ENCODE data around the gene PUM2. TPM values are rescaled to one million over a fixed set of nuclear protein-coding genes. Genes with fewer than 3 reads are reported as not detected.

PUM2 gene
- polyA plus RNA-seq, 1 of the 3 experiments (the other 2 are of a cell fraction) = 19.7 TPM

DNA sequence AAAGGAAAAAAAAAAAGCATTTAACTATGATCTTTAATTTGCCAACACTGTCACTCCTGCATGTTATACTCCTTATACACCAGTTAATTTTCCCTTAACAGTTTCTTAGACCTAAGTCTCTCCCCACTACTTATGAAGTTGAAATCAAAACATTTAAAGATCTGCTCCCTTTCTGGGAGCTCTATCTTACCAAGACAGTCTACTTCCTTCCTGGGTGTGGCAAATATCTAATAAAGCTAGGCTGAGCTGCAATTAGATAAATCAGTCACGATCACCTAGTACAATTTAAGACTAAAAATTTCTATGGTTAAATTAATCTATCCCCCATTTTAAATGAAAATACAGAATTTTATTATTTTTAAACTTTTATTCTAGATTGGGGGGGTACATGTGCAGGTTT lies 33.4 kb downstream of the PUM2 start:
- Histone ChIP-seq H3K9ac (no peak overlapping the region), H3K27ac (ENCODE audit: low read depth in 2 of 2, low read length in 1 of 2) (no peak overlapping the region), H3K79me2 (ENCODE audit: insufficient read depth) (peaks cover 78% of the 10 kb centered on the region), H3K4me1 (ENCODE audit: control insufficient read depth in 1 of 2, insufficient read depth in 2 of 2, low read depth in 1 of 2, low read length in 1 of 2) (peaks cover 0 to 6% of the 10 kb centered on the region in 2 experiments; a peak in 2 of 4 replicates), H2AFZ (ENCODE audit: low read depth) (no peak overlapping the region), H3K4me3 (ENCODE audit: low read depth in 2 of 2, low read length in 1 of 2) (no peak overlapping the region), H3K27me3 (ENCODE audit: insufficient read depth) (no peaks in the 10 kb centered on the region), H4K20me1 (ENCODE audit: insufficient read depth) (peaks cover 14% of the 10 kb centered on the region), H3K9me2 (no peaks in the 10 kb centered on the region), H3K4me2 (no peak overlapping the region), H3K36me3 (replicated peaks in 1 of 2; ENCODE audit: control insufficient read depth in 1 of 2, insufficient read depth in 2 of 2, low read length in 1 of 2) (peaks cover 58 to 78% of the 10 kb centered on the region in 2 experiments), H3K9me3 (no peaks in the 10 kb centered on the region), H3F3A (replicated peaks; ENCODE audit: insufficient read depth) (peaks cover 21% of the 10 kb centered on the region)
- TF ChIP-seq, protein P1, sequence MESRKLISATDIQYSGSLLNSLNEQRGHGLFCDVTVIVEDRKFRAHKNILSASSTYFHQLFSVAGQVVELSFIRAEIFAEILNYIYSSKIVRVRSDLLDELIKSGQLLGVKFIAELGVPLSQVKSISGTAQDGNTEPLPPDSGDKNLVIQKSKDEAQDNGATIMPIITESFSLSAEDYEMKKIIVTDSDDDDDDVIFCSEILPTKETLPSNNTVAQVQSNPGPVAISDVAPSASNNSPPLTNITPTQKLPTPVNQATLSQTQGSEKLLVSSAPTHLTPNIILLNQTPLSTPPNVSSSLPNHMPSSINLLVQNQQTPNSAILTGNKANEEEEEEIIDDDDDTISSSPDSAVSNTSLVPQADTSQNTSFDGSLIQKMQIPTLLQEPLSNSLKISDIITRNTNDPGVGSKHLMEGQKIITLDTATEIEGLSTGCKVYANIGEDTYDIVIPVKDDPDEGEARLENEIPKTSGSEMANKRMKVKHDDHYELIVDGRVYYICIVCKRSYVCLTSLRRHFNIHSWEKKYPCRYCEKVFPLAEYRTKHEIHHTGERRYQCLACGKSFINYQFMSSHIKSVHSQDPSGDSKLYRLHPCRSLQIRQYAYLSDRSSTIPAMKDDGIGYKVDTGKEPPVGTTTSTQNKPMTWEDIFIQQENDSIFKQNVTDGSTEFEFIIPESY (IDR thresholded peaks at IDR 0.05; ENCODE audit: borderline replicate concordance, low read depth) = no peak
- TF ChIP-seq SMC3 (IDR thresholded peaks at IDR 0.05; ENCODE audit: low read depth, low read length) (no peak), FOSL2 (IDR thresholded peaks at IDR 0.05; ENCODE audit: borderline replicate concordance, low read depth) (no peak), POLR2AphosphoS5 (IDR thresholded peaks at IDR 0.05; ENCODE audit: low read depth, low read length) (no peak), RXRA (IDR thresholded peaks at IDR 0.05; ENCODE audit: borderline replicate concordance, low read depth) (no peak), MXI1 (IDR thresholded peaks at IDR 0.05; ENCODE audit: low read depth, low read length) (no peak), FOXJ3 (CRISPR knock-in tag; IDR thresholded peaks at IDR 0.05) (no peak), TEAD4 (IDR thresholded peaks at IDR 0.05; ENCODE audit: borderline replicate concordance, insufficient read depth) (no peak), YY1 (IDR thresholded peaks at IDR 0.05; ENCODE audit: low read depth) (no peak), EZH2phosphoT487 (IDR thresholded peaks at IDR 0.05; ENCODE audit: borderline replicate concordance, low read depth) (no peak), GABPA (IDR thresholded peaks at IDR 0.05; ENCODE audit: low read depth) (no peak), RFX5 (IDR thresholded peaks at IDR 0.05; ENCODE audit: low read length) (no peak), TCF12 (IDR thresholded peaks at IDR 0.05) (no peak), NRF1 (IDR thresholded peaks at IDR 0.05; ENCODE audit: low read depth, low read length) (no peak), RAD21 (IDR thresholded peaks at IDR 0.05; ENCODE audit: low read length) (no peak), JUND (IDR thresholded peaks at IDR 0.05) (no peak)
- TF ChIP-seq, protein P2, sequence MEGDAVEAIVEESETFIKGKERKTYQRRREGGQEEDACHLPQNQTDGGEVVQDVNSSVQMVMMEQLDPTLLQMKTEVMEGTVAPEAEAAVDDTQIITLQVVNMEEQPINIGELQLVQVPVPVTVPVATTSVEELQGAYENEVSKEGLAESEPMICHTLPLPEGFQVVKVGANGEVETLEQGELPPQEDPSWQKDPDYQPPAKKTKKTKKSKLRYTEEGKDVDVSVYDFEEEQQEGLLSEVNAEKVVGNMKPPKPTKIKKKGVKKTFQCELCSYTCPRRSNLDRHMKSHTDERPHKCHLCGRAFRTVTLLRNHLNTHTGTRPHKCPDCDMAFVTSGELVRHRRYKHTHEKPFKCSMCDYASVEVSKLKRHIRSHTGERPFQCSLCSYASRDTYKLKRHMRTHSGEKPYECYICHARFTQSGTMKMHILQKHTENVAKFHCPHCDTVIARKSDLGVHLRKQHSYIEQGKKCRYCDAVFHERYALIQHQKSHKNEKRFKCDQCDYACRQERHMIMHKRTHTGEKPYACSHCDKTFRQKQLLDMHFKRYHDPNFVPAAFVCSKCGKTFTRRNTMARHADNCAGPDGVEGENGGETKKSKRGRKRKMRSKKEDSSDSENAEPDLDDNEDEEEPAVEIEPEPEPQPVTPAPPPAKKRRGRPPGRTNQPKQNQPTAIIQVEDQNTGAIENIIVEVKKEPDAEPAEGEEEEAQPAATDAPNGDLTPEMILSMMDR (IDR thresholded peaks at IDR 0.05) = no peak
- TF ChIP-seq, protein P3, sequence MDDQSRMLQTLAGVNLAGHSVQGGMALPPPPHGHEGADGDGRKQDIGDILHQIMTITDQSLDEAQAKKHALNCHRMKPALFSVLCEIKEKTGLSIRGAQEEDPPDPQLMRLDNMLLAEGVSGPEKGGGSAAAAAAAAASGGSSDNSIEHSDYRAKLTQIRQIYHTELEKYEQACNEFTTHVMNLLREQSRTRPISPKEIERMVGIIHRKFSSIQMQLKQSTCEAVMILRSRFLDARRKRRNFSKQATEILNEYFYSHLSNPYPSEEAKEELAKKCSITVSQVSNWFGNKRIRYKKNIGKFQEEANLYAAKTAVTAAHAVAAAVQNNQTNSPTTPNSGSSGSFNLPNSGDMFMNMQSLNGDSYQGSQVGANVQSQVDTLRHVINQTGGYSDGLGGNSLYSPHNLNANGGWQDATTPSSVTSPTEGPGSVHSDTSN (IDR thresholded peaks at IDR 0.05) = no peak
- TF ChIP-seq, protein P4, sequence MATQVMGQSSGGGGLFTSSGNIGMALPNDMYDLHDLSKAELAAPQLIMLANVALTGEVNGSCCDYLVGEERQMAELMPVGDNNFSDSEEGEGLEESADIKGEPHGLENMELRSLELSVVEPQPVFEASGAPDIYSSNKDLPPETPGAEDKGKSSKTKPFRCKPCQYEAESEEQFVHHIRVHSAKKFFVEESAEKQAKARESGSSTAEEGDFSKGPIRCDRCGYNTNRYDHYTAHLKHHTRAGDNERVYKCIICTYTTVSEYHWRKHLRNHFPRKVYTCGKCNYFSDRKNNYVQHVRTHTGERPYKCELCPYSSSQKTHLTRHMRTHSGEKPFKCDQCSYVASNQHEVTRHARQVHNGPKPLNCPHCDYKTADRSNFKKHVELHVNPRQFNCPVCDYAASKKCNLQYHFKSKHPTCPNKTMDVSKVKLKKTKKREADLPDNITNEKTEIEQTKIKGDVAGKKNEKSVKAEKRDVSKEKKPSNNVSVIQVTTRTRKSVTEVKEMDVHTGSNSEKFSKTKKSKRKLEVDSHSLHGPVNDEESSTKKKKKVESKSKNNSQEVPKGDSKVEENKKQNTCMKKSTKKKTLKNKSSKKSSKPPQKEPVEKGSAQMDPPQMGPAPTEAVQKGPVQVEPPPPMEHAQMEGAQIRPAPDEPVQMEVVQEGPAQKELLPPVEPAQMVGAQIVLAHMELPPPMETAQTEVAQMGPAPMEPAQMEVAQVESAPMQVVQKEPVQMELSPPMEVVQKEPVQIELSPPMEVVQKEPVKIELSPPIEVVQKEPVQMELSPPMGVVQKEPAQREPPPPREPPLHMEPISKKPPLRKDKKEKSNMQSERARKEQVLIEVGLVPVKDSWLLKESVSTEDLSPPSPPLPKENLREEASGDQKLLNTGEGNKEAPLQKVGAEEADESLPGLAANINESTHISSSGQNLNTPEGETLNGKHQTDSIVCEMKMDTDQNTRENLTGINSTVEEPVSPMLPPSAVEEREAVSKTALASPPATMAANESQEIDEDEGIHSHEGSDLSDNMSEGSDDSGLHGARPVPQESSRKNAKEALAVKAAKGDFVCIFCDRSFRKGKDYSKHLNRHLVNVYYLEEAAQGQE (IDR thresholded peaks at IDR 0.05; ENCODE audit: low read depth, low read length) = no peak
- POLR2A ChIA-PET = no interaction called here
- CTCF ChIA-PET = interaction anchor here (1.2 to 12.7 kb wide), 3 partner anchors 11 to 214 kb away, joined by 3 to 124 read pairs (median 4); no protein-coding TSS in a partner anchor
- 96% methylated on average over 1 of the region's 1 CpG for WGBS (ENCODE audit: low lambda C conversion rate)
- no peak for DNase-seq

All from SK-N-SH (cell line).